HL-60/S4 (cell line): Measurements from ENCODE around the gene PLEKHD1.

Source experiments
- in situ Hi-C: fragments of 300-500 bp; cut with MboI; formaldehyde crosslinking; loops from 2 replicates; pipeline ENCODE4 v1.14.3; 2022; ENCODE audit warnings: low sequenced_read_pairs

Gene PLEKHD1

GRCh38 chr14:69574263-69574953, 89.9 kb downstream of the PLEKHD1 start, which contains the start of gene CCDC177:
Gene CCDC177 (minus strand): TSS chr14:69574871. CDS start chr14:69573622, 1,249 bp downstream.
- in situ Hi-C loops = no loop called here

- in situ Hi-C loops = no loop called here
Measured at GRCh38 chr14:69574954-69575295, 90.4 kb downstream of the PLEKHD1 start.

GRCh38 chr14:69579476-69579875, 94.9 kb downstream of the PLEKHD1 start:
- in situ Hi-C loops = no loop called here

- in situ Hi-C loops = loop anchor here (10.0 kb wide), 1 partner anchor 145 kb away; no protein-coding TSS in a partner anchor
Measured at GRCh38 chr14:69580009-69580577, 95.6 kb downstream of the PLEKHD1 start.
